ENCODE measurements around the gene RHCE. TPM values are rescaled to one million over a fixed set of nuclear protein-coding genes. Genes with fewer than 3 reads are reported as not detected.

RHCE gene
- total and polyA plus RNA-seq, 2 experiments from 2014 or later: 0.15 to 0.17 TPM

GRCh38 chr1:25432749-25433388 is 12.2 kb upstream of the RHCE start:
- ATAC-seq (no peak), DNase-seq (ENCODE audit: low spot score) (no peak)
- Histone ChIP-seq H4K20me1 (replicated peaks; ENCODE audit: insufficient read depth) (peaks cover 3% of the 10 kb centered on the region), H3K79me2 (replicated peaks; ENCODE audit: insufficient read depth) (peaks cover 57% of the 10 kb centered on the region), H3F3A (replicated peaks; ENCODE audit: low read depth) (0 out of 2 replicates have a peak, but pooled peaks cover 2% of the 10 kb centered on the region), H3K4me2 (no peak overlapping the region), H3K4me1 (ENCODE audit: insufficient read depth) (peaks cover 8% of the 10 kb centered on the region), H3K27ac (ENCODE audit: low read depth) (no peak overlapping the region), H3K9me2 (ENCODE audit: insufficient read depth) (no peaks in the 10 kb centered on the region), H3K27me3 (ENCODE audit: insufficient read depth) (peaks cover 9% of the 10 kb centered on the region; the same call in 1 of the 2 replicates), H2AFZ (no peak overlapping the region), H3K36me3 (ENCODE audit: insufficient read depth) (no peaks in the 10 kb centered on the region), H3K4me3 (no peak overlapping the region)
- H3K27me3 Mint-ChIP-seq (ENCODE audit: insufficient read depth, low read depth, poor library complexity): peaks cover 3% of the 10 kb centered on the region
- no peak overlapping the region; the same call in 2 of the 3 replicates for H3K4me3 Mint-ChIP-seq
- no peaks in the 10 kb centered on the region for H3K36me3 Mint-ChIP-seq (ENCODE audit: low read depth)
- H3K27ac Mint-ChIP-seq: no peak overlapping the region
- no peaks in the 10 kb centered on the region for H3K9me3 Mint-ChIP-seq
- H3K4me1 Mint-ChIP-seq: peaks cover 3% of the 10 kb centered on the region; the same call in 2 of the 3 replicates
- TF ChIP-seq ETS1 (IDR thresholded peaks at IDR 0.05) (no peak), JUNB (IDR thresholded peaks at IDR 0.05; ENCODE audit: unreplicated experiment) (no peak), REST (IDR thresholded peaks at IDR 0.05; ENCODE audit: unreplicated experiment) (no peak), STAT1 (IDR thresholded peaks at IDR 0.05; ENCODE audit: unreplicated experiment) (no peak), ZNF462 (CRISPR knock-in tag; IDR thresholded peaks at IDR 0.05) (no peak), ZNF114 (CRISPR knock-in tag; IDR thresholded peaks at IDR 0.05) (no peak)
